Measurements from ENCODE around the gene MIOS. TPM values are rescaled to one million over a fixed set of nuclear protein-coding genes. Genes with fewer than 3 reads are reported as not detected.

Gene MIOS
- 10 to 100 TPM; 24.7 to 44.5 (median 37.5) TPM for total RNA-seq

DNA sequence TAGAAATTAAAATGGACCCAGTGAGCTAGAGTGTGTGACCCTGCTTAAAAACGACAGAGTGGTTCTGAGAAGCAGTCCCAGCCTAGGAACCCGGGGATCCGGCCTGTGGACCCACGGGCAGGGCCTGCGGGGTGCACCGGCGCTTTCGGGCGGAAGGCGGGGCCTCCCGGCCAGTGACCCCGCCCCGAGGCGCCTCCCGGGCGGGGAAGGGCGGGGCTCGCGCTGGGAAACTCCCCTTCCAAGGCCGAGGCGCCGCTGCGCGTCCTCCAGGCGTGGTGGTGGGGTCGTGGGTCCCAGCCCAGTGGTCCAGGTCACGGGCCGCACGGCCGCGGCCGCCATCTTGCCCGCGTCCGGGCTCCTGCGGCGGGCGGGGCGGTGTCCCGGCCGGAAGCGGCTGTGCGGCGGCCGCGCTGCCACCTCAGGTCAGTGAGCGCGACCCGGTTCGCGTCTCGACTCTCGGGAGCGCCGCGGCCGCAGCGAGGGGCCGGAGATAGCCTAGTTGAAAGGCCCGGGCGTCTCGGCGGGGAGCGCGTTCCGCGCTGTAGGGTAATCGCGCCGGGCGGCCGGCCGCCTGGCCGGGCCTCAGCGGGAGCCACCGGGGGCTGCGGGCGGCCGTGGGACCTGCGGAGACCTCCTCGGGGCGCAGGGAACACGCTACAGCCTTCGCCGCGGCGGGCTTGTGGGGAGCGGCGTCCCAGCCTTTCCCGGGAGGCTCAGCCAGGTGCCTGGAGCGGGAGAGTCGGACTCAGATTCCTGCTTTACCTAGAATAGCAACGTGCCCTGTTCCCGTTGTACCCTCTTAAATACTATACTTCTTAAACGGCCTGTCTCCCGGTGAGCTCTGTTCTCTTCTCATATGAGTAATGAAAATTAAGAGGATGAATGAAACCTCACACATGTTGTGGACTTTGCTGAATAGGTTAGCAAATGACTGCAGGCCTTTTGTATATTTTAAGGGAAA, at the start of gene MIOS:
MIOS (plus strand) TSS at position 234 of the 961 bp plus-strand sequence. CDS start 5,592 bp downstream, outside the sequence.
- TF ChIP-seq, protein P1, sequence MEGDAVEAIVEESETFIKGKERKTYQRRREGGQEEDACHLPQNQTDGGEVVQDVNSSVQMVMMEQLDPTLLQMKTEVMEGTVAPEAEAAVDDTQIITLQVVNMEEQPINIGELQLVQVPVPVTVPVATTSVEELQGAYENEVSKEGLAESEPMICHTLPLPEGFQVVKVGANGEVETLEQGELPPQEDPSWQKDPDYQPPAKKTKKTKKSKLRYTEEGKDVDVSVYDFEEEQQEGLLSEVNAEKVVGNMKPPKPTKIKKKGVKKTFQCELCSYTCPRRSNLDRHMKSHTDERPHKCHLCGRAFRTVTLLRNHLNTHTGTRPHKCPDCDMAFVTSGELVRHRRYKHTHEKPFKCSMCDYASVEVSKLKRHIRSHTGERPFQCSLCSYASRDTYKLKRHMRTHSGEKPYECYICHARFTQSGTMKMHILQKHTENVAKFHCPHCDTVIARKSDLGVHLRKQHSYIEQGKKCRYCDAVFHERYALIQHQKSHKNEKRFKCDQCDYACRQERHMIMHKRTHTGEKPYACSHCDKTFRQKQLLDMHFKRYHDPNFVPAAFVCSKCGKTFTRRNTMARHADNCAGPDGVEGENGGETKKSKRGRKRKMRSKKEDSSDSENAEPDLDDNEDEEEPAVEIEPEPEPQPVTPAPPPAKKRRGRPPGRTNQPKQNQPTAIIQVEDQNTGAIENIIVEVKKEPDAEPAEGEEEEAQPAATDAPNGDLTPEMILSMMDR (IDR thresholded peaks at IDR 0.05; ENCODE audit: low read depth): no peak

DNA sequence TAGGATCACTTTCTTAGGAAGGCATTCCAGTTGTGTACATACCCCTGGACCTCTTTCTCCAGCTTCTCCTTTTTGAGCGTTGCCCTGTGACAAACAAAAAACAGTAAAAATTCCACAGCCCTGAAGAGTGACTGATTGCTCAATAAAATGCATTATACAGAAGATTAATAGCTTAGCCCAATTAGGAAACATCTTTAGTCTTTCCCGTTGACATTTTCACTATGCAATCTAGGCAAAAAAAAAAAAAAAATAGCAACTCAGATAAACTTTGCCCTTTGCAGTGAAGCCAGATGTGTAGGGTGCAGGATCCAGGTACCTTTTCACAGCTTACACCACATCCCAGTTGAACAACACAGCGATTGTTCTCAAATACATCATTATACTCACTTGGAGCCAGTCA, 48.9 kb upstream of the MIOS start:
- TF ChIP-seq, protein P1 (IDR thresholded peaks at IDR 0.05; ENCODE audit: low read depth): no peak

DNA sequence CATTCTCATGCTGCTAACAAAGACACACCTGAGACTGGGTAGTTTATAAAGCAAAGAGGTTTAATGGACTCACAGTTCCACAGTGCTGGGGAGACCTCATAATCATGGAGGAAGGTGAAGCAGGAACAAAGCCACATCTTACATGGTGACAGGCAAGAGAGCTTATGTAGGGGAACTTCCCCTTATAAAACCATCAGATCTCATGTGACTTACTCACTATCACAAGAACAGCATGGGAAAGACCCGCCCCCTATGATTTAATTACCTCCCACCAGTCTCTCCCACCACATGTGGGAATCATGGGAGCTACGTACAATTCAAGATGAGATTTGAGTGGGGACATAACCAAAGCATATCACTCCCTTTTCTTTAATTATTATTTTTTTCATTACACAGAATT, 47.6 kb upstream of the MIOS start:
- TF ChIP-seq, protein P1 (IDR thresholded peaks at IDR 0.05; ENCODE audit: low read depth): no peak

DNA sequence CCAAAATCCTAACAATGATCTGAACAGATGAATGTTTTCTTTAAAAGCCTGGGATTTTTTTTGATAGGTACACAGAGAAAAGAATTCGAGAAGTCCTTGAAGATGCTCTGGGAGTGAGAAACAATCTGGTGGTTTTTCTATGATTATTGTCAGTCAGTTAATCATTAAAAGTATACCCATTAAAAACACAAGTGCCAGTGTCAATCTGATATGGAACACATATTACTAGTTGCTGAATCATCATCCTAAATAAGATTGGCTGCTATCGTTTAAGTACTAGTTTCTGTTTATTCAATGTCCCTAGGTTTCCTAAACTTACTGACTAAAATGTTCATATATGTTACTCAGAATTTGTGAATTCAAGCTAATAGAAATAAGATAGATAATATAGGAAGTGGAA, 47.2 kb upstream of the MIOS start:
- TF ChIP-seq, protein P1 (IDR thresholded peaks at IDR 0.05; ENCODE audit: low read depth): no peak

DNA sequence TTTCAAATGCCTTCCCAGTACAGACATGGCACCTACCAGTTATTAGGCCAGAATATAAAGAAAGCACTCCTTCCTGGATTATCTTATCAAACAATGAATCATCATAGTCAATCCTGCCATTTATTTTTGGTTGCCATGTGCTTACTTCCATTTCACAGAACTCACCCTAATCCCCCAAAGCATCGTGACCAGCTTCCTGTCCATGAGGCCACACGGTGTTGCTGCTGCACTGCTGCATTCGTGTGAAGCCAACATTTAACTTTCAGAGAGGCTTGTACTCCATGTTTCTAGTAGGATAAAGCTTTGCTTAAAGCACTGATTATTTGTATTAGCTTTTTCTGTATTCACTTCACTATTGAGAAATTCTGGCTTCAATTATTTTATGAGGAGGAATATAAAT, 45.4 kb upstream of the MIOS start:
- TF ChIP-seq, protein P1 (IDR thresholded peaks at IDR 0.05; ENCODE audit: low read depth): no peak

DNA sequence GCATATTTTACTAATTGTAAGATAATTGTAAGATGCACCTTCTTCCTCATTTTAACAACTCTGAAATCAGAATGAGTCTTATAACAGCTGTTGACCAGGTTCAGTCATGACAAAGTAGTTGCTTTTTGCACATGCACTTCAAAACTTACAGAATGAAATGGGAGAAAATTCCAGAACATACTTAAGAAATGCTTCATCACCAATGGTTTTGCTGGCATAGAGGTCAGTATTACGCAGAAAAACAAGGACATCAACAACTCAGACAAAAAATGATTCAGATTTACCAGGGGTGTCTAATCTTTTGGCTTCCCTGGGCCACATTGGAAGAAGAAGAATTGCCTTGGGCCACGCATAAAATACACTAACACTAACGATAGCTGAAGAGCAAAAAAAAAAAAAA, 44.3 kb upstream of the MIOS start:
- TF ChIP-seq, protein P1 (IDR thresholded peaks at IDR 0.05; ENCODE audit: low read depth): no peak

DNA sequence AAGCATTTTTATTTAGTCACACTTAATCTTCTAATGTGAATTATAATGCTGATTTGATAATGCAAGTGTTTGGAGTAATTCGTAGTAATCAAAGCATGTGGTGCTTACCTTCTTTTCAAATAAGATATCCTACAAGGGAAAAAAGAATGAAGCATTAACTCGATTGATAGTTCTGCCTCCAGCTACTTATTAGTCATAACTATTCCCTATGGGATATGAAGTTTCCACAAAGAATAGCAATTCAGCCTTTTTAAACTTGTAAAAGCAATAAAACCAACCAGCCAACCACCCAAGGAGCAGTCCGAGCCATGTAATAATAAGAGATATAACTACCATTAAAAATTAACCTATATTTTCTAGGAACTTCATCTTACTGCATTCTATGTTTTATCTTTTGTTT, 42.6 kb upstream of the MIOS start:
- TF ChIP-seq, protein P1 (IDR thresholded peaks at IDR 0.05; ENCODE audit: low read depth): no peak

All from subcutaneous adipose tissue (tissue), 4 donors.